HG03558 (cell line): ENCODE measurements around the gene CSRP3.

ENCODE experiments used
- ATAC-seq: cut with Tn5 transposase; IDR thresholded peaks from one replicate; pipeline ENCODE4 v1.9.1; 2021; ENCODE audit warnings: moderate number of reproducible peaks; ENCODE audit not compliant: unreplicated experiment; ENCODE audit errors: extremely low read depth

CSRP3 gene

GRCh38 chr11:19226378-19227195, 24.8 kb upstream of the CSRP3 start:
- ATAC-seq = no peak

GRCh38 chr11:19225581-19225980, 23.8 kb upstream of the CSRP3 start:
- no peak for ATAC-seq

- ATAC-seq = no peak
These were observed 23.3 kb upstream of the CSRP3 start for GRCh38 chr11:19225123-19225522.

- no peak for ATAC-seq
These were observed 19.3 kb upstream of the CSRP3 start for GRCh38 chr11:19220903-19221724.

- no peak for ATAC-seq
These were observed 17.1 kb upstream of the CSRP3 start for GRCh38 chr11:19218786-19219460.

- ATAC-seq = no peak
These were observed 16.4 kb upstream of the CSRP3 start for GRCh38 chr11:19218216-19218615.

GRCh38 chr11:19216709-19217374, 15.1 kb upstream of the CSRP3 start:
- ATAC-seq = no peak

GRCh38 chr11:19216021-19216420, 14.2 kb upstream of the CSRP3 start:
- ATAC-seq = no peak

- ATAC-seq = no peak
These were observed 8.0 kb upstream of the CSRP3 start for GRCh38 chr11:19209617-19210370.

- no peak for ATAC-seq
These were observed 7.3 kb upstream of the CSRP3 start for GRCh38 chr11:19208959-19209546.

GRCh38 chr11:19208181-19208580, 6.4 kb upstream of the CSRP3 start:
- ATAC-seq = no peak

GRCh38 chr11:19204836-19205235, 3.1 kb upstream of the CSRP3 start:
- no peak for ATAC-seq

GRCh38 chr11:19200410-19201201, 1.2 kb downstream of the CSRP3 start:
- ATAC-seq = no peak

GRCh38 chr11:19199771-19200170, 2.0 kb downstream of the CSRP3 start:
- ATAC-seq = no peak

GRCh38 chr11:19199048-19199447, 2.7 kb downstream of the CSRP3 start:
- ATAC-seq = no peak

- ATAC-seq = no peak
These were observed 5.4 kb downstream of the CSRP3 start for GRCh38 chr11:19196432-19196831.

GRCh38 chr11:19194620-19195308, 7.0 kb downstream of the CSRP3 start:
- no peak for ATAC-seq

- ATAC-seq = no peak
These were observed 7.9 kb downstream of the CSRP3 start for GRCh38 chr11:19193916-19194315.
